HCT116 (cell line): Measurements from ENCODE around the gene PGC. TPM values are rescaled to one million over a fixed set of nuclear protein-coding genes. Genes with fewer than 3 reads are reported as not detected.

Experiments used
- ATAC-seq: fragments of 200-7000 bp; cut with Tn5 transposase; 2 replicates; pipeline ENCODE4 v1.9.1; 2020; ENCODE audit warnings: mild to moderate bottlenecking, moderate library complexity
- BruUV-seq: library from RNA; stranded (reverse); fragments of 400-500 nt; replicated peaks from 2 replicates; lab custom pipeline; 2021; lab: Mats Ljungman, UMichigan
- CTCF ChIA-PET: fragments of 300-600 bp; sonication (Branson Sonifier 250); formaldehyde crosslinking; loops from one replicate; lab custom pipeline; 2021; ENCODE audit warnings: antibody characterized with exemption; lab: Charles Lee
- POLR2A ChIA-PET: fragments of 300-600, 350-600 bp; sonication (Branson Sonifier 250); formaldehyde crosslinking; loops from one replicate; lab custom pipeline; 2021; ENCODE audit warnings: antibody characterized with exemption; lab: Charles Lee
- RAD21 ChIA-PET, 2 experiments: fragments of 300-600 bp; sonication (Branson Sonifier 250); formaldehyde crosslinking; loops; one replicate each; lab custom pipeline; 2023; ENCODE audit warnings: low total read pairs in 2 of 2; ENCODE audit not compliant: uncharacterized antibody in 2 of 2, unreplicated experiment in 2 of 2, low non-redundant PET in 1 of 2; lab: Charles Lee
- DNase-seq: peaks from one replicate; pipeline ENCODE4 v3.0.0-alpha.2; 2010; ENCODE audit warnings: low read depth, low spot score
- H2AFZ ChIP-seq: fragments of 200-600 bp; shearing (Covaris generic), sonication (generic); 2 replicates; pipeline ENCODE4 v1.6.1; 2017; ENCODE audit warnings: low read depth, mixed run types, mixed read lengths, antibody characterized with exemption, low read length; ENCODE audit not compliant: poor library complexity, severe bottlenecking
- H3K27ac ChIP-seq: 2 replicates; pipeline ENCODE4 v1.5.1; 2012; ENCODE audit warnings: low read depth, low read length
- H3K27me3 ChIP-seq: fragments of 200-600 bp; sonication (generic); 2 replicates; pipeline ENCODE4 v1.6.1; 2016; ENCODE audit warnings: mixed run types, low read length, mixed read lengths; ENCODE audit not compliant: insufficient read depth
- H3K36me3 ChIP-seq, 2 experiments: fragments of 200-500 bp in 1 of 2; fragments of 200-600 bp in 1 of 2; sonication (Bioruptor generic) in 1 of 2; sonication (generic) in 1 of 2; 2 replicates each; pipeline versions ENCODE4 v1.5.1 to v1.6.1; 2014 to 2016; ENCODE audit warnings: low read length in 2 of 2, inconsistent platforms in 1 of 2, mixed read lengths in 1 of 2, mixed run types in 1 of 2; ENCODE audit not compliant: insufficient read depth in 2 of 2, control insufficient read depth in 1 of 2
- H3K4me1 ChIP-seq, 2 experiments: fragments of 200-600 bp in 1 of 2; sonication (generic) in 1 of 2; 2 replicates each; pipeline versions ENCODE4 v1.5.1 to v1.6.1; 2012 to 2017; ENCODE audit warnings: low read length in 2 of 2, inconsistent platforms in 1 of 2, mild to moderate bottlenecking in 1 of 2, mixed read lengths in 1 of 2, mixed run types in 1 of 2, moderate library complexity in 1 of 2; ENCODE audit not compliant: insufficient read depth in 2 of 2, control insufficient read depth in 1 of 2
- H3K4me2 ChIP-seq: fragments of 200-600 bp; sonication (generic); 2 replicates; pipeline ENCODE4 v1.6.1; 2017; ENCODE audit warnings: mixed run types, low read length, mixed read lengths
- H3K4me3 ChIP-seq, 2 experiments: fragments of 200-600 bp in 1 of 2; sonication (generic) in 1 of 2; replicated peaks in 1 of 2; 2 replicates each; pipeline ENCODE4 v1.5.1; 2011 to 2016; ENCODE audit warnings: low read length in 2 of 2, control low read depth in 1 of 2, low read depth in 1 of 2, mild to moderate bottlenecking in 1 of 2, mixed read lengths in 1 of 2, mixed run types in 1 of 2
- H3K79me2 ChIP-seq: fragments of 200-600 bp; sonication (generic); 2 replicates; pipeline ENCODE4 v1.6.1; 2017; ENCODE audit warnings: mild to moderate bottlenecking, mixed run types, low read length, moderate library complexity, mixed read lengths; ENCODE audit not compliant: insufficient read depth
- H3K9ac ChIP-seq: fragments of 200-600 bp; sonication (generic); 2 replicates; pipeline ENCODE4 v1.6.1; 2016; ENCODE audit warnings: low read length, mixed read lengths
- H3K9me2 ChIP-seq: fragments of 200-600 bp; sonication (generic), shearing (Covaris generic); 2 replicates; pipeline ENCODE4 v1.6.1; 2017; ENCODE audit warnings: mixed run types, mild to moderate bottlenecking, moderate library complexity; ENCODE audit not compliant: insufficient read depth
- H3K9me3 ChIP-seq, 2 experiments: fragments of 200-500 bp in 1 of 2; fragments of 200-600 bp in 1 of 2; sonication (Bioruptor generic) in 1 of 2; sonication (generic) in 1 of 2; 2 replicates each; pipeline ENCODE4 v1.6.1; 2014 to 2017; ENCODE audit warnings: low read length in 2 of 2, mixed read lengths in 2 of 2, inconsistent platforms in 1 of 2, low read depth in 1 of 2, mild to moderate bottlenecking in 1 of 2, mixed run types in 1 of 2, moderate library complexity in 1 of 2; ENCODE audit not compliant: control insufficient read depth in 1 of 2, insufficient read depth in 1 of 2
- H4K20me1 ChIP-seq: fragments of 200-600 bp; sonication (generic), shearing (Covaris generic); 2 replicates; pipeline ENCODE4 v1.6.1; 2017; ENCODE audit warnings: mixed run types, mild to moderate bottlenecking, moderate library complexity; ENCODE audit not compliant: insufficient read depth
- EZH2 ChIP-seq: fragments of 200-600 bp; sonication (generic); IDR thresholded peaks from 2 replicates; pipeline ENCODE4 v1.6.1; 2017; ENCODE audit warnings: antibody characterized with exemption, mixed run types
- FOSL1 ChIP-seq: IDR thresholded peaks from 2 replicates; pipeline ENCODE4 v1.6.1; 2012; ENCODE audit warnings: low read depth
- MAX ChIP-seq: IDR thresholded peaks from 2 replicates; pipeline ENCODE4 v1.6.1; 2012
- REST ChIP-seq: IDR thresholded peaks from 2 replicates; pipeline ENCODE4 v1.6.1; 2012; ENCODE audit warnings: low read depth
- SP1 ChIP-seq: IDR thresholded peaks from 2 replicates; pipeline ENCODE4 v1.6.1; 2012; ENCODE audit warnings: low read depth
- intact Hi-C: fragments of 100-400 bp; cut with micrococcal nuclease; formaldehyde crosslinking; loops from 2 replicates; pipeline ENCODE4 v1.10.0; 2022
- total RNA-seq: library from RNA; stranded (reverse); gene quantifications from one replicate; pipeline ENCODE4 v1.2.1, GENCODE V29; 2021; ENCODE audit not compliant: unreplicated experiment

PGC gene
- total RNA-seq, 1 experiment from 2014 or later: 1.2 TPM

GRCh38 chr6:41713159-41713649 lies 34.0 kb downstream of the PGC start:
- Histone ChIP-seq H3K36me3 (no peaks in the 10 kb centered on the region), H3K9ac (peak overlapping the region; percentile 51), H3K4me3 (peak overlapping the region in 1 of 2 experiments; percentile 39; a peak in 2 of 4 replicates)
- ChIA-PET RAD21 (interaction anchor here in 1 of 2 experiments (1.5 kb wide), 1 partner anchor 21 kb away, joined by 4 read pairs; no protein-coding TSS in a partner anchor), POLR2A (interaction anchor here (1.1 kb wide), 1 partner anchor 14 kb away, joined by 3 read pairs; no protein-coding TSS in a partner anchor), CTCF (interaction anchor here (0.7 to 2.5 kb wide), 3 partner anchors 8 to 110 kb away, joined by 3 to 17 read pairs (median 5); no protein-coding TSS in a partner anchor)
- peak; percentile 29; the same call in 1 of the 2 replicates for TF ChIP-seq SP1
- TF ChIP-seq FOSL1: peak; percentile 53
- no peak for TF ChIP-seq REST
- TF ChIP-seq EZH2: no peak
- TF ChIP-seq MAX: peak; percentile 18; the same call in 1 of the 2 replicates
- TF ChIP-seq, all 23 proteins: peak for 3
- Histone ChIP-seq H3K79me2 (no peaks in the 10 kb centered on the region), H3K4me1 (peaks cover 41 to 47% of the 10 kb centered on the region in 2 experiments), H2AFZ (no peak overlapping the region), H3K9me3 (no peaks in the 10 kb centered on the region), H3K27me3 (no peaks in the 10 kb centered on the region), H3K9me2 (no peaks in the 10 kb centered on the region), H3K4me2 (peak overlapping the region; percentile 86), H4K20me1 (no peaks in the 10 kb centered on the region), H3K27ac (peak overlapping the region; percentile 91)
- DNase-seq (no peak), ATAC-seq (peak; percentile 79)
- intact Hi-C loops: no loop called here
- no TSS peak for BruUV-seq
